Fibroblast of mammary gland (primary cell): ENCODE measurements around the gene COG5.

Experiments
- DNase-seq: peaks from one replicate; pipeline ENCODE4 v3.0.0-alpha.2; 2010; ENCODE audit warnings: low read depth
- H3K4me3 ChIP-seq: 2 replicates; pipeline ENCODE4 v1.5.1; 2011; ENCODE audit warnings: low read depth, mild to moderate bottlenecking, low read length, moderate library complexity; ENCODE audit not compliant: control insufficient read depth
- TF ChIP-seq, protein P1 (sequence below): conservative IDR thresholded peaks from 2 replicates; pipeline ENCODE4 v1.5.1; 2011; ENCODE audit warnings: low read depth, low read length, inconsistent platforms; ENCODE audit not compliant: control insufficient read depth, insufficient read depth

Gene COG5

DNA sequence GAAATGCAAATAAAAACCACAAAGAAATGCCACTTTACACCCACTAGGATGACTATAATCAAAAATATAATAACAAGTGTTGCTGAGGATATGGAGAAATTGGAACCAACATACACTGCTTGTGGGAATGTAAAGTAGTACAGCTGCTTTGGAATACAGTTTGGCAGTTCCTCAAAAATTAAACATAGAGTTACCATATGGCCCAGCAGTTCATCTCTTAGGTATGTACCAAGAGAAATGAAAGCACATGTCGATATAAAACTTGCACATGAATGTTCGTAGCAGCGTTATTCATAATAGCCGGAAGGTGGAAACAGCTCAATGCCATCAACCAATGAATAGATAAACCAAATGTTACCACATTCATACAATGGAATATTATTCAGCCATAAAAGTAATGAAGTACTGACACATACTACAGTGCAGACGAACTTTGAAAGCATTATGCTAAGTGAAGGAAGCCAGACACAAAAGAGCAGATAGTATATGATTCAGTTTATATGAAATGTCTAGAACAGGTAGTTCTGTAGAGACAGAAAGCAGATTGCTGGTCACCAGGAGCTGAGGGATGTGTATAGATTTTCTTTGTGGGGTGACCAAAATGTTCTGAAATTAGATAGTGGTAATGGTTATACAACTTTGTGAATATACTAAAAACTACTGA is 28.8 kb upstream of the COG5 start:
- DNase-seq = peak; percentile 94
- no peak overlapping the region for H3K4me3 ChIP-seq
- TF ChIP-seq, protein P1, sequence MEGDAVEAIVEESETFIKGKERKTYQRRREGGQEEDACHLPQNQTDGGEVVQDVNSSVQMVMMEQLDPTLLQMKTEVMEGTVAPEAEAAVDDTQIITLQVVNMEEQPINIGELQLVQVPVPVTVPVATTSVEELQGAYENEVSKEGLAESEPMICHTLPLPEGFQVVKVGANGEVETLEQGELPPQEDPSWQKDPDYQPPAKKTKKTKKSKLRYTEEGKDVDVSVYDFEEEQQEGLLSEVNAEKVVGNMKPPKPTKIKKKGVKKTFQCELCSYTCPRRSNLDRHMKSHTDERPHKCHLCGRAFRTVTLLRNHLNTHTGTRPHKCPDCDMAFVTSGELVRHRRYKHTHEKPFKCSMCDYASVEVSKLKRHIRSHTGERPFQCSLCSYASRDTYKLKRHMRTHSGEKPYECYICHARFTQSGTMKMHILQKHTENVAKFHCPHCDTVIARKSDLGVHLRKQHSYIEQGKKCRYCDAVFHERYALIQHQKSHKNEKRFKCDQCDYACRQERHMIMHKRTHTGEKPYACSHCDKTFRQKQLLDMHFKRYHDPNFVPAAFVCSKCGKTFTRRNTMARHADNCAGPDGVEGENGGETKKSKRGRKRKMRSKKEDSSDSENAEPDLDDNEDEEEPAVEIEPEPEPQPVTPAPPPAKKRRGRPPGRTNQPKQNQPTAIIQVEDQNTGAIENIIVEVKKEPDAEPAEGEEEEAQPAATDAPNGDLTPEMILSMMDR = no peak

DNA sequence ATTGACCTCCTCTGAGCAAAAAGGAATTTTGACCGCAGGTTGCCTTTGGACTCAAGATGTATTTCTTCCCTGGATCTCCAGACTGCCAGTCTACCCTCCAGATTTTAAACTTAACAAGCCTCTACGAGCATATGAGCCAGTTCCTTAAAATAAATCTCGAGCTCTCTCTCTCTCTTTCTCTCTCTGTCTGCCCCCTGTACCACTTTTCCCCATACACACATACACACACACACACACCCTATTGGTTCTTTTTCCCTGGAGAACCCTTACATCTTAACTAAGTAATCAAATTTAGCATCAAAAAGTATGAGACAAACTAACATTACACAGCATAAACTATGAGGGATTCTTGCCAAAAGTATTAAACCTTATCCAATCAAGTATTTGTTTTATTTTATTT is 27.7 kb upstream of the COG5 start:
- TF ChIP-seq, protein P1 = no peak

DNA sequence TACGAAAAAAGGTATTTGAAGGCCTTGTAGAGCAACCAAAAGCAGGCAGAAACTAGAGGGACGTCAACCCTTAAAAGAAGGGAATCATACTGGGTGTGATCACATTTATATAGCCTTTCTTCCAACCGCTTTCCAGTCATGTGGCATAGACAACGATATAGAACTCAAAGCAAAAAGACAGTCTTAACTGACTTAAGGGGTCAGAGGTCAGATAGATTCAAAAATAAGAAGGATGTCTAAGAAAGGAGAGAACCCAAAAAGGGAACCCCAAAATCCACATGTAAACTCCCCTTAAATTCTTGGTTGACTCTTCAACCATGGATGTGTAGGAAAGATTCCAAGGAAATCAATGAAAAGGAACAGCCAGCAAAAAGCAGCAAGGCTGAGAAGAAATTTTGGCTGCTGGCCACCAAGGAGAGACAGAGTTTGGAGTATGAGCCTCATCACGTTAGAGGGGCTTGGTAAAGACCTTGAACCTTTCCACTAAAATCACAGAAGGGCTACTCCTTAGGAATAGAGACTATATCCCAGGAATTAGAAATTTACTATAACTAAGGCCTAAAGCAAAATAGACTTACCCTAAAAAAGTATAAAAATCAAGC is 24.9 kb upstream of the COG5 start:
- no peak for DNase-seq
- TF ChIP-seq, protein P1 = no peak
- H3K4me3 ChIP-seq = no peak overlapping the region

More for the DNA sequence above, 27.7 kb upstream of the COG5 start:
- peak; percentile 32 for DNase-seq
- H3K4me3 ChIP-seq = no peak overlapping the region

DNA sequence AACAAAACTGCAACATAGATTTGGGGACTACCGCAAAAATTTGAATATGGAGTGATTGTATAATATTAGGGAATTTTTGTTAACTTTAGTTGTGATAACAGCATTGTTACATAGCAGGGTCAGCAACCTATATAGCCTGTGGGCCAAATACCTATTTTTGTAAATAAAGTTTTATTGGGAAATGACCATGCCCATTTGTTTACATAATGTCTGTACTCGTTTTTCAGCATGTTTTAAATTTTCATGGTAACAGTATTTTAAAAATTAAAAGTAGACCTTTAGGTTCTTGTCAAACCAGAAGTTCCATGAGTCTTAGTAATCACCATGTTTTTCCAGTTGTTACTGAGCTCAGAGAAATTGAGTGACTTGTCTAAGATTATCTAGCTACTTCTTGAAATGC is 21.0 kb upstream of the COG5 start:
- no peak overlapping the region for H3K4me3 ChIP-seq
- DNase-seq = no peak
- TF ChIP-seq, protein P1 = no peak

DNA sequence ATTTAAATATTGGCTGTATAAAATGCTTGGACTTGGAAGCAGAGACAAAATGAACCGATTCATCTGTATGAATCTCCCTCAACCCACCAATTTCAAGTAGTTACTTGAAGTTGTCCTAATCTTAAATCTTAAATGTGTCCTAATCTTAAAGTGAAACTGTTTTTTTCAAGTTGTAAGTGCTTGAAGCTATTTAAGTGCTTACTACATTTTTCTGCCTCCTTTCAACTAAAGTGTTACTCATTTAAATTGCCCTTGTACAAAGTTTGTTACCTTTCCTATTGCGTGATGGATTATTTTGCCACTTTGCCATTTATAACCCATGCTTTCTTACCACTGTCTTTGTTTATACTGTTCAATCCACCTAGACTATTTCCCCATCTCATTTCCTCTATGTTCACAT is 19.2 kb upstream of the COG5 start:
- no peak for DNase-seq
- no peak overlapping the region for H3K4me3 ChIP-seq
- TF ChIP-seq, protein P1 = no peak

DNA sequence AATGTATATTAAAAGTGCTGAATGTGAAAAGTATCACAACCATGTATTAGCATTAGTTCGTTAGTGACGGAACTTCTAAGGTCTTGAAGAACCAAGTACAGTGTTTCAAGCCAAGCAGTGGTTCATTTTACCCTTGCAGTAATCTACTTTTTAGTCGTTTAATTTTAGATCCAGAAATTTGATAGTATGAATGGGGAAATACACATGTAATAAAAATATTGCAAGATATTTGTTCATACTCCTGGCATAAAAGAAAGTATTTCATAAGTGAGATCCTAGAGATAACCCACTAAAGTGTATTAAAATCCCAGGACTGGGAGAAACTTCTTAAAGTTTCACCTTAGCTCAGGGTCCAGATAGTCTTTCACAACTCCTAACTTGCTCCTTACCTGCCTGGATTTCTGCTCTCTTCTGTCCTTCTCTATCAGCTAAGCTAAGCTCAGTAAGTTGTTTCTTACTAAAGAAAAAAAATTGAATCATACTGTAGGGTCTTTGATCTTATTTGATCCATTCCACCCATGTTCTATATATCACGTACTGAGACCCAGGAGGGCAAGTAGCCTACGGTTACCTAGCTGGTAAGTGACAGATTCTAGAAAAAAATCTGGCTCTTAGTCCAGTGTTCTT is 17.8 kb upstream of the COG5 start:
- DNase-seq = no peak
- TF ChIP-seq, protein P1 = no peak
- H3K4me3 ChIP-seq = peak overlapping the region; percentile 72
